GM12801 (cell line): ENCODE measurements around the gene PDYN.

ENCODE experiments used
- CTCF ChIP-seq: IDR thresholded peaks from one replicate; pipeline ENCODE4 v1.5.1; 2011; ENCODE audit warnings: control low read depth; ENCODE audit not compliant: insufficient read length; ENCODE audit errors: extremely low read depth

Gene PDYN

GRCh38 chr20:1994627-1995026 is 769 bp upstream of the PDYN start:
- TF ChIP-seq CTCF = no peak

GRCh38 chr20:1992359-1993110 is 1.3 kb downstream of the PDYN start:
- TF ChIP-seq CTCF = no peak

GRCh38 chr20:1987826-1988225 is 6.0 kb downstream of the PDYN start:
- no peak for TF ChIP-seq CTCF

GRCh38 chr20:1983301-1983700 is 10.6 kb downstream of the PDYN start:
- TF ChIP-seq CTCF = no peak

- no peak for TF ChIP-seq CTCF
Measured at GRCh38 chr20:1982686-1983085, 11.2 kb downstream of the PDYN start.

- no peak for TF ChIP-seq CTCF
Measured at GRCh38 chr20:1979106-1979778, 14.6 kb downstream of the PDYN start.

- no peak for TF ChIP-seq CTCF
Measured at GRCh38 chr20:1975291-1975690, 18.6 kb downstream of the PDYN start.
